Activated CD4-positive, alpha-beta T cell treated with anti-CD3 and anti-CD28 coated beads, Interleukin-2, Interleukin-6, amounts not matched to agents 100 ng/mL and 50 ng/mL, durations not matched to agents 16 hours and 8 hours (primary cell): Measurements from ENCODE around the gene OLIG2.

Experiments
- DNase-seq: peaks from one replicate; pipeline ENCODE4 v3.0.0-alpha.2; 2020

The OLIG2 gene

DNA sequence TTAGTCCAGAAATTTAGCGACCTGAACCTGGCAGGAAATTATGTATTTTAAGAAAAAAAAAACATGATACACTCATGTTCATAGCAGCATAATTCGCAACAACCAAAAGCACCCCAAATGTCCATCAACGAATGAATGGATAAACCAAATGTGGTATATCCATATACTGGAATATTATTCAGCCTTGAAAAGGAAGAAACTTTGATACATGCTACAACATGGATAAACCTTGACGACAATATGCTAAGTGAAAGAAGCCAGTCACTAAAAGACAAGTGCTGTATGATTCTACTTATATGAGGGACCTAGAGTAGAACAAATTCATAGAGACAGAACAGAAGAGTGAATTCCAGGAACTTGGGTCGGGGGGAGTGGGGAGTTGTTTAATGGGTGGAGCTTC is 43.5 kb downstream of the OLIG2 start:
- DNase-seq: no peak

DNA sequence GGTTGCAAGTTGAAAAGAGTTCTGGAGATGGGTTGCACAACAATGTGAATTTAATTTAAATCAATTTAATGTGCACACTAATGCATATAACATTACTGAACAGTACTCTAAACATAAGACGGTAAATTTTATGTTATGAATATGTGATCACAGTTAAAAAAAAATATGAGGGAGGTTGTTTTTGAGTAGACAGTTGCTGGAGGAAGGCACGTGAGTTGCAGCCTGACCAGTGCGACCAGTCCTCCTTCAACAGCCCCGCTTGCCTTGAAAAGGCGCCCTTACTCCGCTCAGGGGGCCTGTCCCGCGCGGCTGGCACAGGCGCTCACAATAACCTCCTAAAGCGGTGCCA is 43.9 kb downstream of the OLIG2 start:
- DNase-seq: no peak

DNA sequence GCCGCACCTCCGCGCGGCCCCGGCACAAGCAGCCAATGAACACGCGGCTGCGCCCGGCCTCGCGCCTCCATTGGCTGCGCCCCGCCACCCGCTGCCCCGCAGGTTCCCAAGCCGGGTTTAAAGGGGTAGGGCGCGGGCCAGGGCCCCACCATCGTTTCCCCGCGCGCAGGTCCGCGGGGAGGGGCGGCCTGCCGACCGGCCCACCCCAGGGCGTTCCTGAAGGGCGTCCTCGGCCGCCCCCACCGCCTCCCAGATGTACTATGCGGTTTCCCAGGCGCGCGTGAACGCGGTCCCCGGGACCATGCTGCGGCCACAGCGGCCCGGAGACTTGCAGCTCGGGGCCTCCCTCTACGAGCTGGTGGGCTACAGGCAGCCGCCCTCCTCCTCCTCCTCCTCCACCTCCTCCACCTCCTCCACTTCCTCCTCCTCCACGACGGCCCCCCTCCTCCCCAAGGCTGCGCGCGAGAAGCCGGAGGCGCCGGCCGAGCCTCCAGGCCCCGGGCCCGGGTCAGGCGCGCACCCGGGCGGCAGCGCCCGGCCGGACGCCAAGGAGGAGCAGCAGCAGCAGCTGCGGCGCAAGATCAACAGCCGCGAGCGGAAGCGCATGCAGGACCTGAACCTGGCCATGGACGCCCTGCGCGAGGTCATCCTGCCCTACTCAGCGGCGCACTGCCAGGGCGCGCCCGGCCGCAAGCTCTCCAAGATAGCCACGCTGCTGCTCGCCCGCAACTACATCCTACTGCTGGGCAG is 44.4 kb downstream of the OLIG2 start, which contains the start of gene OLIG1:
OLIG1 (plus strand) TSS at position 148 of the 750 bp plus-strand sequence; CDS start at position 254, 106 bp downstream.
- peak; percentile 46 for DNase-seq

DNA sequence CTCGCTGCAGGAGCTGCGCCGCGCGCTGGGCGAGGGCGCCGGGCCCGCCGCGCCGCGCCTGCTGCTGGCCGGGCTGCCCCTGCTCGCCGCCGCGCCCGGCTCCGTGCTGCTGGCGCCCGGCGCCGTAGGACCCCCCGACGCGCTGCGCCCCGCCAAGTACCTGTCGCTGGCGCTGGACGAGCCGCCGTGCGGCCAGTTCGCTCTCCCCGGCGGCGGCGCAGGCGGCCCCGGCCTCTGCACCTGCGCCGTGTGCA is 44.9 kb downstream of the OLIG2 start:
- DNase-seq: no peak

DNA sequence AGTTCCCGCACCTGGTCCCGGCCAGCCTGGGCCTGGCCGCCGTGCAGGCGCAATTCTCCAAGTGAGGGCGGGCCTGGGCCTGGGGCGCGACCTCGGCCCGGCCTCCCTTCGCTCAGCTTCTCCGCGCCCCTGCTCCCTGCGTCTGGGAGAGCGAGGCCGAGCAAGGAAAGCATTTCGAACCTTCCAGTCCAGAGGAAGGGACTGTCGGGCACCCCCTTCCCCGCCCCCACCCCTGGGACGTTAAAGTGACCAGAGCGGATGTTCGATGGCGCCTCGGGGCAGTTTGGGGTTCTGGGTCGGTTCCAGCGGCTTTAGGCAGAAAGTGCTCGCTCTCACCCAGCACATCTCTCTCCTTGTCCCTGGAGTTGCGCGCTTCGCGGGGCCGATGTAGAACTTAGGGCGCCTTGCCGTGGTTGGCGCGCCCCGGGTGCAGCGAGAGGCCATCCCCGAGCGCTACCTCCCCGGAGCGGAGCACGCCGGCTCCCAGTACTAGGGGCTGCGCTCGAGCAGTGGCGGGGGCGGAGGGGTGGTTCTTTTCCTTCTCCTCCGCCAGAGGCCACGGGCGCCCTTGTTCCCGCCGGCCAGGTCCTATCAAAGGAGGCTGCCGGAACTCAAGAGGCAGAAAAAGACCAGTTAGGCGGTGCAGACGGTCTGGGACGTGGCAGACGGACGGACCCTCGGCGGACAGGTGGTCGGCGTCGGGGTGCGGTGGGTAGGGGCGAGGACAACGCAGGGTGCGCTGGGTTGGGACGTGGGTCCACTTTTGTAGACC is 45.4 kb downstream of the OLIG2 start:
- DNase-seq: peak; percentile 8

DNA sequence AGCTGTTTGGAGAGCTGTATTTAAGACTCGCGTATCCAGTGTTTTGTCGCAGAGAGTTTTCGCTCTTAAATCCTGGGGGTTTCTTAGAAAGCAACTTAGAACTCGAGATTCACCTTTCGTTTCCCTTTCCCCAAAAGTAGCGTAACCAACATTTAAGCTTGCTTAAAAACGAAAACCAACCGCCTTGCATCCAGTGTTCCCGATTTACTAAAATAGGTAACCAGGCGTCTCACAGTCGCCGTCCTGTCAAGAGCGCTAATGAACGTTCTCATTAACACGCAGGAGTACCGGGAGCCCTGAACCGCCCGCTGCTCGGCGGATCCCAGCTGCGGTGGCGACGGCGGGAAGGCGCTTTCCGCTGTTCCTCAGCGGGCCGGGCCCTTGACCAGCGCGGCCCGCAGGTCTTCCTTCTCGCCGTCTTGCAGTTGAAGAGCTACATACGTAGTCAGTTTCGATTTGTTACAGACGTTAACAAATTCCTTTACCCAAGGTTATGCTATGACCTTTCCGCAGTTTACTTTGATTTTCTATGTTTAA is 46.1 kb downstream of the OLIG2 start:
- no peak for DNase-seq

DNA sequence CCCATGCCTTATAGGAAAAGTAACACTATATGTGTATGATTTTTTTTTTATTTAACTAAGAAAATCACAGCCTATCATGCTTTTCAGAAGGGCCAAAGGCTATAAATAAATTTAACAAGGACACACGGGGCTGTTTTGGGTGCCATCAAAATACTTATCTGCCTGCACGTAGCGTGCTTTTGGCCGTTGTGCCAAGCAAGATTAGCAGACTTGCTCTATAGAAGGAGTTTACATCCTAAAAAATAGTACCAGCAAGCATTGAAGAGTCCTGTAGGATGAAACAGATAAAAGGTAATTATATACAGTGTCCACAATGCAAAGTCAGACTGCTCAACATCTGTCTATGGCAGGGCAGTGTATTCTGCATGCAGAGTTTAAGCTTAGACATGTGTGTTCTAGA is 47.9 kb downstream of the OLIG2 start:
- no peak for DNase-seq

DNA sequence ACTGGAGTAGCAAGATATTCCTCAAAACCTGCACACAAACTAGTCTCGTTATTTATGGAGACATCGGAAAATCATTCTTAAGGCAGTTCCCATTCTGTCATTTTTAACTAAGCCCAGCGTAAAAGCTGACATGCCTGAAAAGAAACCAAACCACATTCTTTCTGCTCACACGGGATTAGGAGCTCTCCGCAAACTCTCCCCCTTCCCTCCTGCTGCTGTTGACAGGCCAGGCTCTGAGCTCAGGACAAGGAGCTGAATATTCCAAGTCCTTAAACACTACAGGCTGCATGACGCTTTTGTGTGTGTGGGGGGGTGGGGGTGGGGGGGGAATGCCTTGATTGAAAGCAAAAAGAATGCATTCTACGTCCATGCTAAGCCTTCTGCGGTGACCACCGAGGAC is 49.4 kb downstream of the OLIG2 start:
- DNase-seq: no peak

DNA sequence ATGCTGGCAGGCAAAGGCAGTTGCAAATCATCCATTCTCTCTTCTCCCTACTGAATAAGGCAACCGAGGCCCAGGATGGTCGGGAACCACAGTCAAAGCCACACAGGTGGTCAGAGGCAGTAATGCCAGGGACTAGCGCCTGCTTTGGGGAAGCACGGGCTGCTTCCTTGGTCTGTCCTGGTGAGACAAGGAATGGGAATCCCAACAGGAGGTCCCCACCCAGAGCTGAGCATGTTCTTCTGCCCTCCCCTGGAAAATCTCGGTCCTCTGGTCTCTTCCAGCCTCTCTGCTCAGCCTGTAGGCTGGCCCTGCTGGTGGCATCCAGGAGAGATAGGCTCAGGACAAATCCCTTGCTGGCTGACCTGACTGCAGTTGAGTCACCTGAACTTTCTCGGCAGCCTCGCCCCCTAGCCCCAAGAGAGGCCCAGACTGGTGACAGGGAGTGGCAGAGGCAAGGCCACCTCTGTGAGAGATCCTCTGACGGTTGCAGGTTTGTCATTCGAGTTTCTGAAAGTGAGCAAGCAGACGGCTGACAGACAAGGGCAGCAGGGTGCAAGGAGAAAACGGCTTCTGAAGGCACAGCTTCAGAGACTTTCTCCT is 50.0 kb downstream of the OLIG2 start:
- peak; percentile 3 for DNase-seq

DNA sequence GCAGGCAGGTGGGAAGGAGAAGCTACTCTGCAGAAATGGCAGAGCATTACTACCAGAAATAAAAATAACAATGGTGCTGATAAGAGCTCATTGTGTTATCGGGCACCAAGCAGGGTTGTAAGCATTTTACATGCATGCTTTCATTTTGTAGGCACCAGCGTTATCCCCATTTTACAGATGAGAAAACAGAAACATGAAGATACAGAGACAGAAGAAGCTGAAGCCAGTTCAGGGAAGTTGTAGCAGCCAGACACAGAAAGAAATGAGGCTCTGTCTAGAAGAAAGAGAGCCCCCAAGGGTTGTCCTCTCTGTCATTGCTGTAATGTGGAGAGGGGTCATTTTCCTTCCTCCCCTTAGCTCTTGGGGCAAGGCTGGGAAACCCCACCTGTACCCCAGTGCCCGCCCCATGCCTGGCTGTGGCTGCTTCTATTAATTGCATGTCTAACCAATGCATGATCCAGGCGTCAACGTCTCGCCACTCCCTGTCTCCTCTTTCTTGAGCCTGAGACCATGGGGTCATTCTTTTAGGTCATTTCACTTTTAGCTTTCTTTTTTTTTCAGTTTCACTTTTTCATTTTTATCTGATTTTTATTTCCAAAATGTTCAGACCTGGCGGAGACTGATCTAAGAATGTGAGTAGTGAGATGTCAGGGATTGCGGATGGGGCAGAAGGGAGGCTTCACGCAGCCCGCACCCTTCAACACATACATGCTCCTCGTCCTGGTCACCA is 51.0 kb downstream of the OLIG2 start:
- no peak for DNase-seq
